Smooth muscle cell of the coronary artery (primary cell): ENCODE measurements around the gene CAPN8. TPM values are rescaled to one million over a fixed set of nuclear protein-coding genes. Genes with fewer than 3 reads are reported as not detected.

Source experiments
- total RNA-seq: library from RNA; depleted of rRNA; stranded (reverse); fragments of >200 nt; gene quantifications from 2 replicates; pipeline ENCODE4 v1.2.3, GENCODE V29; 2014; ENCODE audit warnings: low replicate concordance

Gene CAPN8
- not detected in 2 replicates for total RNA-seq

DNA sequence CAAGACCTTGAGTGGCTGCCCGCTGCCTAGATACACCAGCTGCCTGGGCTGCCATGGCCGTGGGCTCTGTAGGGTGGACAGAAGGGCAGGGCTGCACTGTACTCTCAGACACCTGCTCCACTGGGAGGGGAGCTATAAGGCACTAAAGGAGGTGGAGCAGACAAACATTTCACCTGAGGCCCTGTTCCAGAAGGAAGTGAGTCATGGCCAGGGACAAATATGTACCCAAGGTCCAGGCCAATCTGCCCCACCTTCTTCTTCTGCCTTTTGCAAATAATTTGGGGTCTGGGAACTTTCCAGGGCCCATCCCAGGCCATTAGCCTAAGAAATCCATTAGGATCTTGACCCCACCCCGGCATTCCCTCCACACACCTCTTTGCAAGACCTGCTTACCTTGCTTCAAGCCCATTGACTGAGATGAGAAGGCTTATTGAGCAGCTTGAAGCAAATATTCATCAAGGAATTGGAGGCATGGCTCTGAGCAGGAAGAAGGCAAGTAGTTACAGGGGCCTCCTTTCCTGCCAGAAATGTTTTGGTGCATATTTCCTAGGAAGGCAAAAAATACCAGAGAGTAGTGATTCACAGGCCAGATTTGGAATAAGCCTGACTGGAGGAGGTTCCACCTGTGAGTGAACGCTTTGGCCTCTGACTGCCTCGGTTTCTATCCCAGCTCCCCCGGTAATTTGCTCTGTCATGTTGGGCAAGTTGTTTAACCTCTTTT, at the start of gene CAPN8:
TSS of gene CAPN8 (minus strand) at position 110 of the 721 bp plus-strand sequence. CDS start at position 55, 55 bp downstream.

DNA sequence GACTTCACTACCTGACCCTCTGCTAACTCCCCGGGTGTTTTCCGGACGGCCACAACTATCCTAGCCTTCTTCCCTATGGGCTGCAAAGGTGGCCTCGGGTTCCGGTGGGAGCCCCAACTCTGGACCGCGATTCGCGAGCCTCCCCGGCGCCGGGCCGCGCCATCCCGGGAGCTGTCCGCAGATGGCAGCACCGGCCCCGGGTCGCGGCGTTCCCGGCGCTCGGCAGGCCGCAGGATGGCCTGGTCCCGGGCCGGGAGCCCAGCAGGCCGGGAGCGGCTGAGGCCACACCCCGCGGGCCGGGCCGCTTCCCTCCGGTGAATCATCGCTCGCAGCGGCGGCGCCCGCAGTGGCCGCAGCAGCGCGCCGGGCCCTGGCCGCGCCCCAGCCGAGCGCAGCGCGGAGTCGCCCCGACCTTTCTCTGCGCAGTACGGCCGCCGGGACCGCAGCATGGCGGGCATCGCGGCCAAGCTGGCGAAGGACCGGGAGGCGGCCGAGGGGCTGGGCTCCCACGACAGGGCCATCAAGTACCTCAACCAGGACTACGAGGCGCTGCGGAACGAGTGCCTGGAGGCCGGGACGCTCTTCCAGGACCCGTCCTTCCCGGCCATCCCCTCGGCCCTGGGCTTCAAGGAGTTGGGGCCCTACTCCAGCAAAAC, 46.8 kb upstream of the CAPN8 start, which contains the start of gene CAPN2:
TSS of gene CAPN2 (plus strand) at position 346 of the 656 bp plus-strand sequence. CDS start at position 448, 102 bp downstream.

Other genes starting within 250 kb of the CAPN8 start
- gene CAPN2, start 46.8 kb upstream of the CAPN8 start, total RNA-seq: 337 and 509 TPM in 2 replicates
- 23.6 and 32.8 TPM in 2 replicates for gene TP53BP2, start 180.2 kb upstream of the CAPN8 start, total RNA-seq